CD8-positive, alpha-beta memory T cell (primary cell): ENCODE data around the gene KIFAP3. TPM values are rescaled to one million over a fixed set of nuclear protein-coding genes. Genes with fewer than 3 reads are reported as not detected.

Source experiments
- CTCF ChIA-PET: fragments of 350-600 bp; sonication (Branson Sonifier 250); formaldehyde crosslinking; loops from one replicate; lab custom pipeline; 2021; ENCODE audit warnings: antibody characterized with exemption; lab: Charles Lee
- POLR2A ChIA-PET: fragments of 350-600 bp; sonication (Branson Sonifier 250); formaldehyde crosslinking; loops from one replicate; lab custom pipeline; 2021; ENCODE audit warnings: antibody characterized with exemption; lab: Charles Lee
- DNase-seq, 5 donors: peaks; one replicate each; pipeline versions ENCODE4 v3.0.0 to v3.0.0-alpha.2; 2020 to 2022; ENCODE audit warnings: mixed read lengths in 1 of 5
- H3K27ac ChIP-seq: one replicate; pipeline ENCODE4 v1.7.0; 2013; ENCODE audit warnings: low read depth, mild to moderate bottlenecking, low read length, moderate library complexity
- H3K27me3 ChIP-seq: 2 replicates; pipeline ENCODE4 v1.7.0; 2013; ENCODE audit warnings: low read length, mild to moderate bottlenecking; ENCODE audit not compliant: insufficient read depth, poor library complexity, severe bottlenecking
- H3K36me3 ChIP-seq: 2 replicates; pipeline ENCODE4 v1.7.0; 2013; ENCODE audit warnings: mild to moderate bottlenecking, low read length, moderate library complexity; ENCODE audit not compliant: insufficient read depth
- H3K4me1 ChIP-seq: 2 replicates; pipeline ENCODE4 v1.7.0; 2013; ENCODE audit warnings: mild to moderate bottlenecking, low read length, moderate library complexity; ENCODE audit not compliant: insufficient read depth
- H3K4me3 ChIP-seq: 2 replicates; pipeline ENCODE4 v1.7.0; 2013; ENCODE audit warnings: mild to moderate bottlenecking, low read length
- H3K9me3 ChIP-seq: 2 replicates; pipeline ENCODE4 v1.7.0; 2013; ENCODE audit warnings: mild to moderate bottlenecking, low read length
- H3K27ac Mint-ChIP-seq, 8 donors: one replicate each; pipeline ENCODE4 v1.8.0; 2020 to 2021; ENCODE audit warnings: mixed read lengths in 8 of 8, mild to moderate bottlenecking in 6 of 8, inconsistent platforms in 3 of 8, moderate library complexity in 3 of 8
- H3K27me3 Mint-ChIP-seq, 2 donors: one replicate each; pipeline ENCODE4 v1.8.0; 2020 to 2021; ENCODE audit warnings: mixed read lengths in 2 of 2, mild to moderate bottlenecking in 1 of 2, moderate library complexity in 1 of 2
- H3K36me3 Mint-ChIP-seq, 3 donors: one replicate each; pipeline ENCODE4 v1.8.0; 2020 to 2021; ENCODE audit warnings: mixed read lengths in 3 of 3, inconsistent platforms in 1 of 3, mild to moderate bottlenecking in 1 of 3
- H3K4me1 Mint-ChIP-seq, 3 donors: one replicate each; pipeline ENCODE4 v1.8.0; 2020 to 2021; ENCODE audit warnings: mixed read lengths in 3 of 3, inconsistent platforms in 1 of 3, mild to moderate bottlenecking in 1 of 3
- H3K4me3 Mint-ChIP-seq, 7 donors: one replicate each; pipeline ENCODE4 v1.8.0; 2020 to 2021; ENCODE audit warnings: mixed read lengths in 7 of 7, mild to moderate bottlenecking in 6 of 7, moderate library complexity in 4 of 7, inconsistent platforms in 2 of 7
- H3K9me3 Mint-ChIP-seq, 5 donors: one replicate each; pipeline ENCODE4 v1.8.0; 2020 to 2022; ENCODE audit warnings: mixed read lengths in 5 of 5, mild to moderate bottlenecking in 3 of 5, moderate library complexity in 2 of 5, inconsistent platforms in 1 of 5
- polyA plus RNA-seq: library from polyadenylated mRNA; unstranded; fragments of 300-500 nt; fragmentation: Illumina TruSeq; gene quantifications from one replicate; pipeline ENCODE4 v1.2.3, GENCODE V29; 2021
- total RNA-seq, 2 experiments: library from RNA; stranded (reverse); gene quantifications; one replicate each; pipeline ENCODE4 v1.2.3, GENCODE V29; 2021

Gene KIFAP3
- total and polyA plus RNA-seq, 3 experiments from 2014 or later, result 17.4 to 23.8 (median 23.2) TPM

- Histone ChIP-seq H3K27me3 (no peaks in the 10 kb centered on the region), H3K36me3 (no peaks in the 10 kb centered on the region), H3K27ac (no peak overlapping the region), H3K4me3 (no peak overlapping the region), H3K4me1 (no peaks in the 10 kb centered on the region), H3K9me3 (no peaks in the 10 kb centered on the region)
- no peak for DNase-seq
- H3K36me3 Mint-ChIP-seq, result peaks cover 13 to 19% (median 17%) of the 10 kb centered on the region in 3 donors
- POLR2A ChIA-PET, result no interaction called here
- CTCF ChIA-PET, result no interaction called here
- H3K27me3 Mint-ChIP-seq, result no peaks in the 10 kb centered on the region
- H3K4me3 Mint-ChIP-seq, result no peak overlapping the region
- H3K9me3 Mint-ChIP-seq, result no peaks in the 10 kb centered on the region
- no peak overlapping the region for H3K27ac Mint-ChIP-seq
- H3K4me1 Mint-ChIP-seq, result no peaks in the 10 kb centered on the region
Observed at GRCh38 chr1:169970114-169970513, 104.4 kb downstream of the KIFAP3 start.

DNA sequence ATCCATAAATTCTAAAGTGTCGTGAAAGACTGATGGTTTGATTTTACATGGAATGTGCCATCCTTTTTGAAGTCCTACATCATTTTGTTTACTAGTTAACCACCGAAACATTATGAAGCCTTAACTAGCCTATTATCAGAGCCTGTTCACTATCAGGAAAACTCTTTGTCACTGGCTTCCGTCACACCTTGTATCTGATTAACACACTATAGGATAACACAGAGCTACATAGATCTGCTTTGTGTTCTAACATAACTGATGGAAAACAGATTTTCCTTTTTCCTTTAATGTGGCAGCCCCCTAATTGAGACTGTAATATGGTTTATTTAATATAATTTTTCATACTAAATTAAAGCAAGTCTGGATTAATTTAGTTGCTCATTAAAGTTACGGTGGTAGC is 106.3 kb downstream of the KIFAP3 start:
- no peaks in the 10 kb centered on the region for H3K4me1 Mint-ChIP-seq
- H3K4me3 Mint-ChIP-seq, result no peak overlapping the region
- DNase-seq, result no peak
- Histone ChIP-seq H3K27me3 (no peaks in the 10 kb centered on the region), H3K4me3 (no peak overlapping the region), H3K4me1 (no peaks in the 10 kb centered on the region), H3K36me3 (no peaks in the 10 kb centered on the region), H3K27ac (no peak overlapping the region), H3K9me3 (no peaks in the 10 kb centered on the region)
- peaks cover 13 to 23% (median 22%) of the 10 kb centered on the region in 3 donors for H3K36me3 Mint-ChIP-seq
- ChIA-PET POLR2A (no interaction called here), CTCF (no interaction called here)
- H3K27me3 Mint-ChIP-seq, result no peaks in the 10 kb centered on the region
- no peak overlapping the region for H3K27ac Mint-ChIP-seq
- H3K9me3 Mint-ChIP-seq, result no peaks in the 10 kb centered on the region

GRCh38 chr1:169964206-169964605 is 110.3 kb downstream of the KIFAP3 start:
- H3K36me3 Mint-ChIP-seq, result peaks cover 5 to 24% (median 14%) of the 10 kb centered on the region in 3 donors
- Histone ChIP-seq H3K27me3 (no peaks in the 10 kb centered on the region), H3K4me3 (no peak overlapping the region), H3K9me3 (no peaks in the 10 kb centered on the region), H3K36me3 (no peaks in the 10 kb centered on the region), H3K27ac (no peak overlapping the region), H3K4me1 (no peaks in the 10 kb centered on the region)
- no peak overlapping the region for H3K4me3 Mint-ChIP-seq
- H3K9me3 Mint-ChIP-seq, result no peaks in the 10 kb centered on the region
- no peaks in the 10 kb centered on the region for H3K27me3 Mint-ChIP-seq
- no peaks in the 10 kb centered on the region for H3K4me1 Mint-ChIP-seq
- no peak overlapping the region for H3K27ac Mint-ChIP-seq
- POLR2A ChIA-PET, result no interaction called here
- no peak for DNase-seq
- CTCF ChIA-PET, result no interaction called here

- H3K9me3 Mint-ChIP-seq, result no peaks in the 10 kb centered on the region
- H3K36me3 ChIP-seq, result no peaks in the 10 kb centered on the region
- no peaks in the 10 kb centered on the region for H3K9me3 ChIP-seq
- H3K4me1 Mint-ChIP-seq, result no peaks in the 10 kb centered on the region
- H3K4me3 Mint-ChIP-seq, result no peak overlapping the region
- CTCF ChIA-PET, result no interaction called here
- H3K27me3 ChIP-seq, result no peaks in the 10 kb centered on the region
- H3K27ac Mint-ChIP-seq, result no peak overlapping the region
- H3K4me3 ChIP-seq, result no peak overlapping the region
- no peak overlapping the region for H3K27ac ChIP-seq
- POLR2A ChIA-PET, result no interaction called here
- H3K36me3 Mint-ChIP-seq, result peaks cover 5 to 20% (median 17%) of the 10 kb centered on the region in 3 donors
- H3K4me1 ChIP-seq, result no peaks in the 10 kb centered on the region
- DNase-seq, result no peak
- no peaks in the 10 kb centered on the region for H3K27me3 Mint-ChIP-seq
Observed at GRCh38 chr1:169959686-169960085, 114.8 kb downstream of the KIFAP3 start.

DNA sequence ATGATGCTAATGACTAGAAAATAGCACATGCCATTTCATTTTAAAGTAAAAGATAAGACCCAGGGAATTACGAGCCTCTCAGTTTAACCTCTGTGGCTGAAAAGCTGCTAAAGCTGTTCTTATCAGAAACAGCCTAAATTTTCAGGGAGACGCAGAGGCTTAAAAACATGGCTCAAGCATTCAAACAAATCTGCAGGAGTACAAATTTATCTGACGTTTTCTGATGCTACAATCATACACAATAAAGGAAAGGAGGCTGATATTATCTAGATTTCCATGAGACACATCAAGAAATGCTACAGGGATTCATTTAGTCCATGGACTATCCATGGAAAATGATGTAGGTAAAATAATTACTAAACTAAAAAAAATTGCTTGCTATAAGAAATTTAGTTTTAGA is 115.5 kb downstream of the KIFAP3 start:
- no peaks in the 10 kb centered on the region for H3K9me3 ChIP-seq
- no peak overlapping the region for H3K27ac ChIP-seq
- no peaks in the 10 kb centered on the region for H3K9me3 Mint-ChIP-seq
- no peak overlapping the region for H3K4me3 Mint-ChIP-seq
- no peaks in the 10 kb centered on the region for H3K27me3 Mint-ChIP-seq
- no peaks in the 10 kb centered on the region for H3K4me1 Mint-ChIP-seq
- H3K4me1 ChIP-seq, result no peaks in the 10 kb centered on the region
- H3K27me3 ChIP-seq, result no peaks in the 10 kb centered on the region
- no peak overlapping the region for H3K27ac Mint-ChIP-seq
- ChIA-PET CTCF (no interaction called here), POLR2A (no interaction called here)
- H3K36me3 Mint-ChIP-seq, result peaks cover 9 to 20% (median 17%) of the 10 kb centered on the region in 3 donors
- no peak overlapping the region for H3K4me3 ChIP-seq
- no peaks in the 10 kb centered on the region for H3K36me3 ChIP-seq
- no peak for DNase-seq

DNA sequence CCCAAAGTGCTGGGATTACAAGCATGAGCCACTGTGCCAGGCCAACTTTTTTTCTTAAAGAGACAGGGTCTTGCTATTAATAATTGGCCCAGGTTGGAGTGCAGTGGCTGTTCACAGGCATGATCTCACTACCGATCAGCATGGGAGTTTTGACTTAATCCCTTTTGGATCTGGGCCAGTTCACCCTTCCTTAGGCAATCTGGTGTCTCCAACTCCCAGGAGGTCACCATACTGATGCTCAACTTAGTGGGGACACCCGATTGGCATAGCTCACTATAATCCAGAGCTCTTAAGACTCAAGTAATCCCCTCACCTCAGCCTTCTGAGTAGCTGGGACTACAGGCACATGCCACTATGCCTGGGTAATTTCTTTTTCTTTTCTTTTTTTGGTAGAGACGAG is 116.6 kb downstream of the KIFAP3 start:
- no peak overlapping the region for H3K4me3 ChIP-seq
- H3K4me1 Mint-ChIP-seq, result no peaks in the 10 kb centered on the region
- no peaks in the 10 kb centered on the region for H3K27me3 Mint-ChIP-seq
- peak overlapping the region in 1 of 8 donors; percentile 44 for H3K27ac Mint-ChIP-seq
- H3K27me3 ChIP-seq, result no peaks in the 10 kb centered on the region
- no peaks in the 10 kb centered on the region for H3K36me3 ChIP-seq
- H3K9me3 Mint-ChIP-seq, result no peaks in the 10 kb centered on the region
- no peaks in the 10 kb centered on the region for H3K4me1 ChIP-seq
- peaks cover 11 to 20% (median 14%) of the 10 kb centered on the region in 3 donors for H3K36me3 Mint-ChIP-seq
- ChIA-PET POLR2A (no interaction called here), CTCF (no interaction called here)
- no peak overlapping the region for H3K4me3 Mint-ChIP-seq
- H3K9me3 ChIP-seq, result no peaks in the 10 kb centered on the region
- no peak overlapping the region for H3K27ac ChIP-seq
- DNase-seq, result no peak

DNA sequence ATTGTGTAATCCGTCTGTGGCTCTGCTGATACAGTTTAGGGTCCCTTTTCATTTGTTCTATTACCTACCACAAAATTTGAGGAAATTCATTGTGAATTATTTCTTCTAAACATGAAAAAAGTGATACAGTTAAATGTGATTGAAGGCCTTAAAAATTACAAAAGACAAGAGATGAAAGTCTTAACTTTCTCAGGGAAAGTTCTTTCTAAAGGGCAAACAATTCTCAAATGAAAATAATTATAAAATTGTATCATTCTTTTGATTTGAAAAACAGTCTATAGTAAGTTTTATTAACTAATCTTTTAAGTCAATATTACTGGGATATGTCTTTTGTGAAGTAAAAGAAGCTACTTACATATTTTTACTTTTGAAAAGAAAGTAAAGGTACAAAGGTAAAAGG is 123.4 kb downstream of the KIFAP3 start:
- H3K36me3 ChIP-seq, result no peaks in the 10 kb centered on the region
- POLR2A ChIA-PET, result no interaction called here
- H3K27ac ChIP-seq, result no peak overlapping the region
- no peak overlapping the region for H3K4me3 ChIP-seq
- no peak for DNase-seq
- H3K4me1 ChIP-seq, result no peaks in the 10 kb centered on the region
- Mint-ChIP-seq H3K27me3 (no peaks in the 10 kb centered on the region), H3K36me3 (peaks cover 8 to 18% (median 9%) of the 10 kb centered on the region in 3 donors), H3K9me3 (no peaks in the 10 kb centered on the region), H3K4me3 (no peak overlapping the region), H3K4me1 (no peaks in the 10 kb centered on the region), H3K27ac (no peak overlapping the region)
- H3K27me3 ChIP-seq, result no peaks in the 10 kb centered on the region
- no peaks in the 10 kb centered on the region for H3K9me3 ChIP-seq
- CTCF ChIA-PET, result no interaction called here

DNA sequence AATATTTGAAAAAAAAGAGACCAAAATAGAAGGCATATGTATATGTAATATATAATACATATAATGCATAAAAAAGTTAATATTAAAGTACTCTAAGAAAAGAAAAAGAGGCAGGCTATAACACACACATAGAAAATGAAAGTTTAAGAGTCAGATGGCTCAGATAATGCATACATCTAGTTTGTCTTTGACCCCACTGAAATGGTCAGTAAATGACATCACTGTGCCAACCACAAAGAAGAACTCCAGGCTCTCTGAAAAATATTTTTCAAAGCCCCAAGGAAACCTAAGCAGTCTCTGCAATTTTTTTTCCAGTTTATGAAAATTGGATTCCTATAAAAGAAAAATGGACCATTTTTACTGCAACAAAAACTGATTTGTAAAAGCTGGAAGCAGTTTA is 125.4 kb downstream of the KIFAP3 start:
- Histone ChIP-seq H3K36me3 (no peaks in the 10 kb centered on the region), H3K9me3 (no peaks in the 10 kb centered on the region), H3K4me3 (no peak overlapping the region), H3K27ac (no peak overlapping the region), H3K27me3 (no peaks in the 10 kb centered on the region), H3K4me1 (no peaks in the 10 kb centered on the region)
- Mint-ChIP-seq H3K9me3 (no peaks in the 10 kb centered on the region), H3K27ac (no peak overlapping the region), H3K27me3 (no peaks in the 10 kb centered on the region), H3K36me3 (peaks cover 6 to 21% (median 6%) of the 10 kb centered on the region in 3 donors), H3K4me3 (no peak overlapping the region), H3K4me1 (no peaks in the 10 kb centered on the region)
- ChIA-PET POLR2A (no interaction called here), CTCF (no interaction called here)
- DNase-seq, result no peak

DNA sequence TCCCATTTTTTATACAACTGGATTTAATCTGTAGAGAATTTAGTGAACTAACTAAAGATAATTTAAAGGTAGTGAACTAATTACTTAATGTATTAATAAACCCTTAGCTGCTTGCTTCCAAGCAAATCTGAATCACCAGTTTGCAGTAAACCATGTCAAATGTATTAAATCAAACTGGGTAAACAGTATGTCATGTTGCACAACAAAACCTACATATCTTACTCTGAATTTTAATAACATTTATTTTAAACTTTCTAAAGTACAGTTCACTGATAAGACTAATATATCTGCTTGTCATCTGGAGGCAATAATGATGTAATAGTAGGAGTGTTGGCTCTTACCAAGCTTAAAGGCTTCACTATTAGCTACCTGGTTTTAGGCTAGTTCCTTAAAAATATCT is 128.3 kb downstream of the KIFAP3 start:
- CTCF ChIA-PET, result no interaction called here
- H3K36me3 ChIP-seq, result no peaks in the 10 kb centered on the region
- Mint-ChIP-seq H3K9me3 (no peaks in the 10 kb centered on the region), H3K4me3 (no peak overlapping the region), H3K36me3 (peaks cover 0 to 17% (median 3%) of the 10 kb centered on the region in 3 donors), H3K4me1 (no peaks in the 10 kb centered on the region), H3K27ac (peak overlapping the region in 1 of 8 donors; percentile 27), H3K27me3 (no peaks in the 10 kb centered on the region)
- no peaks in the 10 kb centered on the region for H3K27me3 ChIP-seq
- POLR2A ChIA-PET, result no interaction called here
- H3K4me1 ChIP-seq, result no peaks in the 10 kb centered on the region
- DNase-seq, result no peak
- H3K4me3 ChIP-seq, result no peak overlapping the region
- no peaks in the 10 kb centered on the region for H3K9me3 ChIP-seq
- H3K27ac ChIP-seq, result no peak overlapping the region
